ENCODE data around the gene SOS1.
A peak's percentile ranks its signal among the peaks of the same experiment; 100 is the strongest.
"Not testable (repeated sequence)": the region's sequence is repeated elsewhere in the genome, so short reads cannot be mapped to it uniquely, and the experiment has no call there.

SOS1 gene

DNA sequence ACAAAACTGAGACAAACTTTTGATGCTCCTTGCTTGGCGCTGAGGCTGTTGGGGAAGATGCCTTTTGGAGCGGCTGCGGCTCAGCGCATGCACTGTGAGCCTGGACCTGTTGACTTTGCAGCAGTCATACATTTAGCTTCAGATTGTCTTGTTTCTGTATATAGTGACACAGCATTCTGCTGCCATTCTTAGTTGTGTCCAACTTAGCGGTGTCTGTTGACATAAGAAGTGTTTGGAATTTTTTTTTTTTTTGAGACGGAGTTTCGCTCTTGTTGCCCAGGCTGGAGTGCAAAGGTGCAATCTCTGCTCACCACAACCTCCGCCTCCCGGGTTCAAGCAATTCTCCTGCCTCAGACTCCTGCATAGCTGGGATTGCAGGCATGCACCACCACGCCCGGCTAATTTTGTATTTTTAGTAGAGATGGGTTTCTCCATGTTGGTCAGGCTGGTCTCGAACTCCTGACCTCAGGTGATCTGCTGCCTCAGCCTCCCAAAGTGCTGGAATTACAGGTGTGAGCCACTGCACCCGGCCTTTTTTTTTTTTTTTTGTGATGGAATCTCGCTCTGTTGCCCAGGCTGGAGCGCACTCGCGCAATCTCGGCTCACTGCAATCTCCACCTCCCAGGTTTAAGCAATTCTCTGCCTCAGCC lies 17.5 kb upstream of the SOS1 start:
- DNase-seq: not testable (repeated sequence)

DNA sequence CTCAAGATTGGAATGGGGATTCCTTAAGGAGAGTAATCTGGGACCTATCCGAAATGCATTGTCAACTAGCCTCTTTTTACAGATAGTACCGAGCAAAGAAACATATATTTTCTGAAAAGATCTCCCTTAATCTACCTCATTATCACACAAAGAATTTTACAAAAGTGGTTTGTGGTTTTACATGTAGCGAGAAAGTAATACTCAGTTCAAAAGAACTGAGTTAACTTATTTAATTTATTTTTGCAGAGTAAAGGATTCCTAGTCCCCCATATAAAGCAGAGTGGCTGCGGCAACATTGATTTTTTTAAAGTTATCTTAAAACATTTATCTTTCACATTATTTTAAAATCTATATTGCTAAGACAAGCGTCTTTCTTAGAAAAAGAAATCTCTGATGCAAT lies 15.9 kb upstream of the SOS1 start:
- no peak for DNase-seq

DNA sequence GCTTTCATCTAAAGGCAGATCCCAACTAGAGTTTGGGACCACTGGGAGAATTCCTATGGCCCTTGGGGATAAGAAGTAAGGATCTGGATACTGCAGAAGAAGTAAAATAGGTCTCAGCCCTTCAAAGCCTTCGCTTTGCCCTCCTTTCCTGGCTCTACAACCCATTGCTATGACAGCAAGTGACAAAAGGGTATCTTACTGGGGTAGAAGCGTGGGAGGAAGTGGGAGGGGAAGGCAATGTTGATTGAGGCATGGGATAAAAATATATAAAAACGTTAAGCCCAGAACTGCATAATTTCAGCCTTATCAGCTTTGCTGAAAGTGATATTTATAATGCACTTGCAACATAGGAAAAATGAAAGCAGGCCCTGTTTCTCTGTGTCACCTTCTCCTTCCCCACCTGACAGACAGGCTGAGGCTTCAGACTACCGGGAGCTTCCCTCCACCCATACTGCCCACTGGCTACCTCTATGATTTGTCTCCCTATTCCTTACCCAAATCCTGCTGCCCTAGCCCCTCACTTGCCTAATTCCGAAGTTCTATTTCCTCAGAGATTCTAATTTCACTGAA lies 14.9 kb upstream of the SOS1 start:
- no peak for DNase-seq

- DNase-seq: no peak
Measured at GRCh38 chr2:39133215-39133851, 12.5 kb upstream of the SOS1 start.

- DNase-seq: no peak
Measured at GRCh38 chr2:39128919-39129391, 8.1 kb upstream of the SOS1 start.

GRCh38 chr2:39127973-39128372 lies 7.1 kb upstream of the SOS1 start:
- no peak for DNase-seq

DNA sequence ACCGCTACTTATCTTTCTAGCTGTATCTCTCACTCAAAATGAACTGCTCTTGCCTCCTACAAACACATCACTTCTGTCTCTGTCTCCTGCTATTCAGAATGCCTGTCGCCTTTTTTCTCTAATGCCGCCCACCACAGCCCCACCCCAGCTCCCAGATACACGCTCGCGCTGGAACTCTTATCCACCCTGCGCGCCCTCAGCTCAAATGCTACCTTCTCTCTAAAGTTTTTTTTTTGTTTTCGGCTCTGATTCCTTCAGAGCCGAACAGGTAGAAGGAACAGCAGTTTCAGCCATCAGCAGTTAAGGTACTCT lies 3.9 kb upstream of the SOS1 start:
- DNase-seq: peak; percentile 29

DNA sequence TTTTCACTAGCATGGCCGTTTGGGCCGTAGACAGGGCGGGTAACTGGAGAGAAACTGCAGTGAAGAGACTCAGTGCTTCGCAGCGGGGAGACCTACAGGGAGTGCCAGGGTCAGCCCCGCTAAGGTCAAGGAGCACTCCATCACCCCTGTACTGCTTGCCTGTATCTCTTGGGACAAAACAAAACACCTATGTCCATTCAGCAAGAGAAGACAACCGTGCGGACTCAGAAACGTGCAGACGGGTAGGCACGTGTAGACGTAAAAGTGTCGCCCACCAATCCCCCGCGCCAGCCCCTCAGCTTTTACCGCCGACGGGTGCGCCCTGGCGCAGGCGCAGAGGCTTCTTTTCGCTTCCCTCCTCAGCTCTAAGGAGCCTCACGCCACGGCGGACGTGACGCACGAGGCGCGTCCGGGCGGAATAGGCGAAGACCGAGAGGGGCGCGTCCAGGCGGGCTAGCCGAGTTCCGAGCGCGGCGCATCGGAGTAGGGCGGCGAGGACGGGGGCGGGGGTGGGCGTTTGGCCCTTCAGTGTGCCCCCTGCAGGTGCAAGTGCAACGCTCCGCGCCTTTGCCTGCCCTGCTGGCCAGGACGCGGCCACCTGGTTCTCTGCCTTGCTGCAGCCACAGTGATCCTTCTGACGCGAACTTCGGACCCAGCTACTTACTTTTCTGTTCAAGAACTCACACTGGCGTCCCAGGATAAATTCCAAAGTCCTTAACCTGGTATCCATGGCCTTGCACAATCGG lies 3.3 kb upstream of the SOS1 start:
- peak; percentile 98 for DNase-seq

- DNase-seq: no peak
Measured at GRCh38 chr2:39123436-39123999, 2.7 kb upstream of the SOS1 start.

GRCh38 chr2:39121523-39122063 lies 742 bp upstream of the SOS1 start:
- DNase-seq: no peak

DNA sequence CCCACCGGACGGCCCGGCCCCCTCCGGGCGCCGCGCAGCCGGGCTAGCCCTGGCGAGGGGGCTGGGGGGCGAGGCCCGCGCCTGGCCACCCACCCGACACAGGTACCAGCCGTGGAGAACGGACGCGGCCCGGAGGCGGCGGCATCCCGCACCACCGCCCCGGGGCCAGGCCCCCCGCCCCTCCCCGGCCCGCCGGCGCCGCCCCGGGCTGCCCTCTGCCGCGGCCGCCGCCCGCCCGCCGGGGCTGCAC lies 405 bp downstream of the SOS1 start:
- DNase-seq: no peak

DNA sequence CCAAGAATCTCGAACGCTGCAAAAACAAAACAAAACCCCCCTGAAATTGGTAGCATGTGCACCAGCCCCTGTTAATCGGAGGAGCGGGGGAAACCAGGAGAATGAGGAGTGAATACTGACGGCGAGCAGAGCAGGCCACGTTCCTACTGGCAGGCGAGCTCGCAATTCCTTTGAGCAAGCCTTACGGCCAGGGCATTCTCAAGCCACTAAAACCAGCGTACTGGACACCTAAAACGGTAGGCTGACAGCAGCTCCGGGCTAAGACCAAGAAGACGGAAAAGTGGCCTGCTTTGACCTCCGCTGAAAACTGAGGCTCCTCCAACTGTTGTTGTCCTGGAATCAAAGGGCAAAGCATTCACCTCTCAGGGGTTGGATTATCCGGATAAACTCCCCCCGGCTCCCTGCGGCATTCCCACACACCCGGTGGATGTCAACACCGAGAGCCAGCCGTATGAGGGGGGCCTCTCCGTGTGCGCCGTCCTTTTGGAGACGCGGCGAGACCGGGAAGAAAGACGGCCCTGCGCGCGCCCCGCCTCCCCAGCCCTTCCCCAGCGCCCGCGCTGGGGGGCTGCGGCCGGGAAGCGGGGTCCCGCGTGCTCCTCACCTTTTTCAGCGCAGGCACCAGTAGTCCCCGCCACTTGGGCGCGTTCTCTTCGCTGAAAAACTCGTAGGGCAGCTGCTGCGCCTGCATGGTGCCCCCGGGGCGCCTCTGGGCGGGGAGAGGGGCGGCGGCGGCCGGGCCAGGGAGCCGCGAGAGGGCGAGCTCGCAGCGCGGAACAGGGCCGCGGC lies 925 bp downstream of the SOS1 start:
- DNase-seq: peak; percentile 16

DNA sequence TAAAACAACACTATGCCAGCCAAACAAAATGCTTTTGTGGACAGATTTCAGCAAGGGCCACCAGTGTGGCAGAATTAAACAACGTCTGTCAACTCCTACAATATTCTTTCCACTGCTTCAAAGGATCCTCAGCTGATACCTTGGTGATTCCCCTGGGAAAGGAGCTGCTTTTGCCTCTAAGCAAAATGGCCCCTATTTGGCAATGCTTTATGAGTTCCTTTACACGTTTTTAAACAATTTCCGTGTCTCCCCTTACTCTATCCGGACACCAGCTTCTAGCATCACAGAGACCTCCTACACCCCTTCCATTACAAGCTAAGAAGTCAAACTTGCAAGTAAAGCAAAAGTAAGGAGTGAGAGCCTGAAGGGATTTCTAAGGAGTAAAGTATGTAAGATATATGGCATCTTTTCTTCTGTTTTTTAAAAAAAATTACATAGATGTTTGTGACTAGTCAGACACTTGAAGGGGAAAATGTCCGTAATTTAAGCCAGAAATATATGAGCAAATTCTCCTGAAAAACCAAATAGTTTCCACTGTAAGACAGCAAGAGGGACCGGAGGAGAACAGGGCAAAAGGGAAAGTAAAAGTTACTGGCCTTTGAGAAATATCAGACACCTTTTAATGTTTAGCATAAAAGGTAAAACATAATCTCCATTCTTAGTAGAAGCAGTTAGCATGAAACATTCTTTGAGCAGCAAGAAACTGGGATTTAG lies 1.9 kb downstream of the SOS1 start:
- DNase-seq: peak; percentile 11

GRCh38 chr2:39115556-39115955 lies 5.3 kb downstream of the SOS1 start:
- DNase-seq: no peak

DNA sequence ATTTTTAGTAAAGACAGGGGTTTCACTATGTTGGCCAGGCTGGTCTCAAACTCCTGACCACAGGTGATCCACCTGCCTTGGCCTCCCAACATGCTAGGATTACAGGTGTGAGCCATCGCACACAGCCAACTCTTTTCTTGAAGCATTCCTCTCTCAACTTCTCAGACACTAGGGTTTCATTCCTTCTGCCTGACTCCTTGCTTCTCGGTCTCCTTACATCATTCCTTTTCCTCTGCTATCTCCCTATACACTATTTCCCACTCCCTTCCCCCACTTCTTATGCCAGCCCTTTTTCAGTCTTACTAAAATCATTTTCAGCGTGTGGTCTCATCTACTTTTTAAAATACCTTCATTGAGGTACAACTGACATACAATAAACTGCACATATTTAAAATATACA lies 6.1 kb downstream of the SOS1 start:
- DNase-seq: no peak

GRCh38 chr2:39109537-39109936 lies 11.3 kb downstream of the SOS1 start:
- DNase-seq: no peak

GRCh38 chr2:39108377-39108776 lies 12.5 kb downstream of the SOS1 start:
- no peak for DNase-seq

- DNase-seq: no peak
Measured at GRCh38 chr2:39107724-39108273, 13.1 kb downstream of the SOS1 start.

GRCh38 chr2:39107156-39107555 lies 13.7 kb downstream of the SOS1 start:
- DNase-seq: no peak

GRCh38 chr2:39099870-39100728 lies 20.8 kb downstream of the SOS1 start:
- DNase-seq: no peak
